ENCODE measurements around the gene MGST2.

MGST2 gene

GRCh38 chr4:139651282-139652194, 14.1 kb upstream of the MGST2 start:
- Histone ChIP-seq H3K27me3 (ENCODE audit: control insufficient read depth, insufficient read depth, low read length) (no peaks in the 10 kb centered on the region), H3K4me1 (ENCODE audit: control insufficient read depth, insufficient read depth, low read length) (peaks cover 19% of the 10 kb centered on the region), H3K36me3 (ENCODE audit: control insufficient read depth, insufficient read depth, low read length) (no peaks in the 10 kb centered on the region), H3K9me3 (ENCODE audit: control insufficient read depth, low read length) (no peaks in the 10 kb centered on the region), H3K4me3 (ENCODE audit: low read length) (no peak overlapping the region), H3K9ac (ENCODE audit: low read length) (no peak overlapping the region)

DNA sequence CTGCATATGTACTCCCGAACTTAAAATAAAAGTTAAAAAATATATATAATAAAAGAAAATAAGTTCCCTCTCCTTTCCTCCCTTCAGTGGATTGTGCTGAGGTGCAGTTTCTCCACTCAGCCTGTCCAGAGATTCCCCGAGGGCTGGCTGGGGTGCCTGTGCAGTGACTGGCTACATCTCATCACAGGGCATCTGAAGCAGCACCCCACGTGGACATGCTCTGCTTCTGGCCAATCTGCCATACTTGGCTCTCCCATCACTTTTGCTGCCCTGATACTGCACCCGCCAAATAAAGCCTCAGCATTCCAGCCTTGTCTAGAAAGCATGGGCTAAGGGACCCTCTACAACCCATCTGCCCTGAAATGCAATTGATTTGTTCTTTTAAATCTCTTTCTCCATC, 11.1 kb upstream of the MGST2 start:
- Histone ChIP-seq H3K9ac (ENCODE audit: low read length) (no peak overlapping the region), H3K27me3 (ENCODE audit: control insufficient read depth, insufficient read depth, low read length) (no peaks in the 10 kb centered on the region), H3K36me3 (ENCODE audit: control insufficient read depth, insufficient read depth, low read length) (no peaks in the 10 kb centered on the region), H3K4me3 (ENCODE audit: low read length) (no peak overlapping the region), H3K4me1 (ENCODE audit: control insufficient read depth, insufficient read depth, low read length) (peaks cover 22% of the 10 kb centered on the region), H3K9me3 (ENCODE audit: control insufficient read depth, low read length) (no peaks in the 10 kb centered on the region)

DNA sequence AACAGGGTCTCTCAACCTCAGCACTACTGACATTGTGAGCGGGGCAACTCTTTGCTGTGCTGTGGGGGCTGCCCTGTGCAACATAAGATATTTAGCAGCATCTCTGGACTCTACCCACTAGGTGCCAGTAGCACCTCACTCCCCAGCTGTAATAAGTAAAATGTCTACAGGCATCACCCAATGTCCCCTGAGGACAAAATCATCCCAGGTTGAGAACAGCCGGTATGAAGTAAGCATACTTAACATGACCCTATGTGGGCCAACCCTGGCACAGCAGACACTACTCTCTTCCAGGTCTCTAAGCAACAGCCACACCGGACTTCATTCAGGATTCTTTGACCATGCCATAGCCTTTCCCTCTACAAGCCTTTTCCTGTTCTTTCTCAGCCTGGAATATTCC, 10.5 kb upstream of the MGST2 start:
- no peak overlapping the region for H3K9ac ChIP-seq (ENCODE audit: low read length)
- no peaks in the 10 kb centered on the region for H3K9me3 ChIP-seq (ENCODE audit: control insufficient read depth, low read length)
- no peak overlapping the region for H3K4me3 ChIP-seq (ENCODE audit: low read length)
- no peaks in the 10 kb centered on the region for H3K36me3 ChIP-seq (ENCODE audit: control insufficient read depth, insufficient read depth, low read length)
- peaks cover 23% of the 10 kb centered on the region for H3K4me1 ChIP-seq (ENCODE audit: control insufficient read depth, insufficient read depth, low read length)
- H3K27me3 ChIP-seq (ENCODE audit: control insufficient read depth, insufficient read depth, low read length), result no peaks in the 10 kb centered on the region

DNA sequence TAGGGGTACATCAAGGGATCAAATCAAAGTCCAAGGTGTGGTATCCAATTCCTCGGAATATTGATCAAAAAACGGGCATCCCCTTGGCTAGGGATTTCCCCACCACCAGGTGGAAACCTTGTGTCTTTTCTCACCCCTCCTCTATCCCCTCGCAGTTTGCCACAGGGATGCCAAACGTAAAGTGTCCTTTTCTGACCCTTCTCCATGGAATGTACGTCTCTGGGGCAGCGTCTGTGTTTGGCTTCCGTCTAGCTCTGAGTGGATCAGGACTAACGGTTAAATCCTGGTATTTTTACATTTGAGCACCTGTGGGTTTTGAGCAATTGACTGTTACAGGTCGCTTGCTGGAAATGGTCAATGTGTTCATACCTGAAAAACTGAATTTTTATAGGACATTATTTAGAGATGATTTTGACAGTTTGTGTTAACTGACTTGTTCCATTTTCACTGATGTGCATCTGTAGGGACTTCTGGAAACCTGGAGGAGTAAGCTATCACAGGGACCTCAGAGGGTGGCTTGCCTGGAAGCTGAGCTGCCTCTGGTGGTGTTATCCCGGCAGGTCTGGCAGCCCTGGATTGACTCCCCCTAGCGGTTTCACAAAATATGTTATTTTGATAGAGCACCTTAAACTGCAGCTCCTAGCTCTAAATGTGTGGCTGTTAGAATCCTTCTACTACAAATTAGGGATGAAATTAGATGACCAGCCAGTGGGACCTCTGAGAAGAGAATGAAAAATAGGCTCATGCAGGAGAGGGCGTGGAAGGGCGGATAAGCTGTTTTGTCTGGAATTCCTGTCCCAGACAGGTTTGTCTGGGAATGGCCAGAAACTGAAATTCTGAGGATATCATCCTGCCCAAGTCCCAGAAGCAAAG, 8.8 kb upstream of the MGST2 start:
- Histone ChIP-seq H3K9ac (ENCODE audit: low read length) (no peak overlapping the region), H3K9me3 (ENCODE audit: control insufficient read depth, low read length) (no peaks in the 10 kb centered on the region), H3K27me3 (ENCODE audit: control insufficient read depth, insufficient read depth, low read length) (no peaks in the 10 kb centered on the region), H3K4me1 (ENCODE audit: control insufficient read depth, insufficient read depth, low read length) (peaks cover 29% of the 10 kb centered on the region), H3K36me3 (ENCODE audit: control insufficient read depth, insufficient read depth, low read length) (no peaks in the 10 kb centered on the region), H3K4me3 (ENCODE audit: low read length) (no peak overlapping the region)

DNA sequence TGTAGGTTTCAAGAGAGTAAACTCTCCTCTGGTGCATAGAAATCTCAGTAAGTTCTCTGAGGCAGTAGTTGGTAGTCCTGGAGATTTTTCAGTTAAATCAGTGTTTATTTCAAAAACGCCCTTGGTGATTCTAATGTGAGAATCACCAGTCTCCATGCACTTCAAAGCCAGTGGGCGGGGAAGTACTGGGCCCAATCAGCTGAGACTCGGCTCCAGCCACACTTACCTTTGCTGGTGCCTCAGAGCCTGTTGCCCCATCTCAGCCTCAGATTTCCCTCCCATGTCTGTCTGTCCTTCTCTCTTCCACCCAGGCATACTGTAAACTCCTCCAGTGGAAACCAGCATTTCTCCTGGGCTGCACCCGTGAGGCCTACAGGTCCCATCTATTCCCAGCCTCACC, 7.4 kb upstream of the MGST2 start:
- no peaks in the 10 kb centered on the region for H3K36me3 ChIP-seq (ENCODE audit: control insufficient read depth, insufficient read depth, low read length)
- no peaks in the 10 kb centered on the region for H3K9me3 ChIP-seq (ENCODE audit: control insufficient read depth, low read length)
- H3K27me3 ChIP-seq (ENCODE audit: control insufficient read depth, insufficient read depth, low read length), result no peaks in the 10 kb centered on the region
- peaks cover 29% of the 10 kb centered on the region for H3K4me1 ChIP-seq (ENCODE audit: control insufficient read depth, insufficient read depth, low read length)
- H3K9ac ChIP-seq (ENCODE audit: low read length), result no peak overlapping the region
- no peak overlapping the region for H3K4me3 ChIP-seq (ENCODE audit: low read length)

DNA sequence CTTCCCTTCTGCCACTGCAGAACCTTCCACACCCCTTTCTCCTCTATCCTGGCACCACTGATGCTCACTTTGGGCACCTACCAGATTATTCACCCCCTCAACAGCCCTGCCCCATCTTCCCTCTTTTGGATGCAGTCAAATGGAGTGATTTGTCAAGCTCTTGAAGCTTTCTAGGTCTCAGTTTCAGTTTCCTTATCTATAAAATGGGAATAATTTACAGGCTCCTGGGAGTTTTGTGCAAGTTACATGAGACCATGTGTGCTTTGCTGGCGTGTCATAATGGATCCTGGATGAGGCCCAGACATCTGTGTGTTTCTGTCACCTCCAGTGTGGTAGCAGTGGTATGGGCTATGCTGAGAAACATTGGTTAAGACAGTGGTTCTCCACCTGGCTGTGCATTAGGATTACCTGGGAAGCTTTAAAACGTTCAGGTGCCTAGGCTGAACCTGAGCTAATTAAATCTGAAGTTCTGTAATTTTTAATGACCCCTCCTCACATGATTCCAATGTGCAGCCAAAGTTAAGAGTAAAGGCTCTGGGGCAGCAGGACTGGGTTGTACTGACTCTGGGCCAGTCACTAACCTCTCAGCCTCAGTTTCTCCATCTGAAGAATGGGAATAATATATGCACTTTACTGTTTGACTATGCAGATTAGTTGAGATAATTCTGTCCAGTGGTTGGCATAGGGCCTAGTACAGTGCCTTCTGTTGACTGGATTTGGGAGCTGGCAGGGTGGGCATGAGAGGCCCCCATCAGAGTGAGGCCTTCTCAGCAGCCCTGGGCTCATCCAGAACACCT, 6.8 kb upstream of the MGST2 start:
- H3K9ac ChIP-seq (ENCODE audit: low read length), result no peak overlapping the region
- no peaks in the 10 kb centered on the region for H3K36me3 ChIP-seq (ENCODE audit: control insufficient read depth, insufficient read depth, low read length)
- H3K9me3 ChIP-seq (ENCODE audit: control insufficient read depth, low read length), result no peaks in the 10 kb centered on the region
- peaks cover 30% of the 10 kb centered on the region for H3K4me1 ChIP-seq (ENCODE audit: control insufficient read depth, insufficient read depth, low read length)
- H3K27me3 ChIP-seq (ENCODE audit: control insufficient read depth, insufficient read depth, low read length), result no peaks in the 10 kb centered on the region
- H3K4me3 ChIP-seq (ENCODE audit: low read length), result no peak overlapping the region

GRCh38 chr4:139659735-139660424, 5.7 kb upstream of the MGST2 start:
- no peaks in the 10 kb centered on the region for H3K36me3 ChIP-seq (ENCODE audit: control insufficient read depth, insufficient read depth, low read length)
- H3K27me3 ChIP-seq (ENCODE audit: control insufficient read depth, insufficient read depth, low read length), result no peaks in the 10 kb centered on the region
- H3K9ac ChIP-seq (ENCODE audit: low read length), result no peak overlapping the region
- H3K9me3 ChIP-seq (ENCODE audit: control insufficient read depth, low read length), result no peaks in the 10 kb centered on the region
- H3K4me3 ChIP-seq (ENCODE audit: low read length), result no peak overlapping the region
- peaks cover 41% of the 10 kb centered on the region for H3K4me1 ChIP-seq (ENCODE audit: control insufficient read depth, insufficient read depth, low read length)

DNA sequence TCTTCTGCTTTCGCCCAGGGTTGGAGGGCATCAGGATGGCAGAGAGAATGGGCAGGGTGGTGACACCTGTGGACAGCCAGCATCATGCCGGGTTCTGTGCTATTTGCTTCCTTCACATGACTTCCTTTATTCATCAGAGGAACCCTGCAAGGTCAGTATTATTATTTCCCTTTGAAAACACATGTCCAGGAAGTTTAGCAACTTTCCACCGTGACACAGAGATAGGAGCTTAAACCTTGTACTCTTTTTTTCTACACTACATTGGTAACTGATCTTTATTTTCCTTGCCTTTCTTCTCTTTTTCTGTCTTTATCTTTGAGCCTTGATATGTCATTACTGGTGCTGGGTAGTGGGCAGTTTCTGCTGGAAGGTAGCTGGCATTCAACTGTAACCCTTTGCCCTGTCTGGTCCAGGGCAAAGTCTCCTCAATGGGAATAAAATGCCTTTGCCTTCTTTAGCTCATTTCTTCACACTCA, 5.0 kb upstream of the MGST2 start:
- H3K4me1 ChIP-seq (ENCODE audit: control insufficient read depth, insufficient read depth, low read length), result peaks cover 47% of the 10 kb centered on the region
- no peak overlapping the region for H3K9ac ChIP-seq (ENCODE audit: low read length)
- no peaks in the 10 kb centered on the region for H3K36me3 ChIP-seq (ENCODE audit: control insufficient read depth, insufficient read depth, low read length)
- no peak overlapping the region for H3K4me3 ChIP-seq (ENCODE audit: low read length)
- no peaks in the 10 kb centered on the region for H3K9me3 ChIP-seq (ENCODE audit: control insufficient read depth, low read length)
- no peaks in the 10 kb centered on the region for H3K27me3 ChIP-seq (ENCODE audit: control insufficient read depth, insufficient read depth, low read length)

GRCh38 chr4:139663561-139664138, 2.0 kb upstream of the MGST2 start:
- Histone ChIP-seq H3K4me1 (ENCODE audit: control insufficient read depth, insufficient read depth, low read length) (peaks cover 40% of the 10 kb centered on the region), H3K27me3 (ENCODE audit: control insufficient read depth, insufficient read depth, low read length) (no peaks in the 10 kb centered on the region), H3K9me3 (ENCODE audit: control insufficient read depth, low read length) (no peaks in the 10 kb centered on the region)

GRCh38 chr4:139664442-139664841, 1.2 kb upstream of the MGST2 start:
- peak overlapping the region; percentile 8 for H3K9ac ChIP-seq (ENCODE audit: low read length)
- no peaks in the 10 kb centered on the region for H3K36me3 ChIP-seq (ENCODE audit: control insufficient read depth, insufficient read depth, low read length)
- H3K27me3 ChIP-seq (ENCODE audit: control insufficient read depth, insufficient read depth, low read length), result no peaks in the 10 kb centered on the region
- no peaks in the 10 kb centered on the region for H3K9me3 ChIP-seq (ENCODE audit: control insufficient read depth, low read length)
- peaks cover 47% of the 10 kb centered on the region for H3K4me1 ChIP-seq (ENCODE audit: control insufficient read depth, insufficient read depth, low read length)
- no peak overlapping the region for H3K4me3 ChIP-seq (ENCODE audit: low read length)

More at GRCh38 chr4:139663561-139664138, 2.0 kb upstream of the MGST2 start:
- H3K4me3 ChIP-seq (ENCODE audit: low read length), result no peak overlapping the region
- no peaks in the 10 kb centered on the region for H3K36me3 ChIP-seq (ENCODE audit: control insufficient read depth, insufficient read depth, low read length)
- peak overlapping the region; percentile 38 for H3K9ac ChIP-seq (ENCODE audit: low read length)

All from mucosa of stomach (tissue), 1 donor.